Measurements from ENCODE around the gene NIN. TPM values are rescaled to one million over a fixed set of nuclear protein-coding genes. Genes with fewer than 3 reads are reported as not detected.
A peak's percentile ranks its signal among the peaks of the same experiment; 100 is the strongest.

Gene NIN
- total and polyA plus RNA-seq, 2 of the 4 experiments (the other 2 are of a cell fraction): 15.2 to 98.4 TPM

- intact Hi-C loops (cut with micrococcal nuclease): no loop called here
- peaks cover 0 to 37% of the 10 kb centered on the region in 2 experiments; a peak in 3 of 4 replicates for H3K79me1 ChIP-seq (ENCODE audit: low read depth in 1 of 2, low read length in 2 of 2)
- no peak overlapping the region for H2BK5ac ChIP-seq (ENCODE audit: low read depth, low read length, poor library complexity, severe bottlenecking)
- H3K9me1 ChIP-seq (ENCODE audit: insufficient read depth, low read length): peaks cover 27% of the 10 kb centered on the region
- no peak overlapping the region for H3K4me3 ChIP-seq (ENCODE audit: insufficient read depth, low read depth, low read length)
- no peaks in the 10 kb centered on the region for H3K9me3 ChIP-seq (ENCODE audit: control insufficient read depth, insufficient read depth, low read length)
- H2AFZ ChIP-seq (replicated peaks; ENCODE audit: low read length, poor library complexity): no peak overlapping the region
- H3K4me2 ChIP-seq (ENCODE audit: low read depth, low read length): no peak overlapping the region
- dilution Hi-C loops (cut with HindIII; ENCODE audit: low sequenced_read_pairs, unreplicated experiment): no loop called here
- H3K4me1 ChIP-seq (ENCODE audit: control insufficient read depth, insufficient read depth, low read length): peaks cover 20% of the 10 kb centered on the region
- no peak overlapping the region for H2BK15ac ChIP-seq (ENCODE audit: low read depth, low read length)
- H2BK120ac ChIP-seq (ENCODE audit: low read depth, low read length): no peak overlapping the region
- H2AK5ac ChIP-seq (ENCODE audit: low read depth, low read length): no peak overlapping the region
- H2AK9ac ChIP-seq (replicated peaks; ENCODE audit: low read depth, low read length, poor library complexity): no peak overlapping the region
- CTCF ChIA-PET: no interaction called here
- H4K20me1 ChIP-seq (ENCODE audit: insufficient read depth, low read length): no peaks in the 10 kb centered on the region
- no peak for ATAC-seq (ENCODE audit: low read depth)
- BruUV-seq (replicated peaks): TSS peak; percentile 46
- no peak overlapping the region for H3K27ac ChIP-seq (ENCODE audit: insufficient read depth, low read length)
- H3K4ac ChIP-seq (ENCODE audit: low read depth, low read length): no peak overlapping the region
- no peak overlapping the region for H3K23ac ChIP-seq (ENCODE audit: low read depth, low read length)
- H3K27me3 ChIP-seq (ENCODE audit: control insufficient read depth, insufficient read depth, low read length): no peaks in the 10 kb centered on the region
- 96% methylated on average over 4 of the region's 8 CpGs; no CpG with 5 or more reads in 1 of the 2 experiments for WGBS, 2 experiments (ENCODE audit: extremely low coverage in 2 of 2, insufficient read length in 1 of 2)
- no peak overlapping the region for H4K8ac ChIP-seq (ENCODE audit: low read depth in 2 of 2, low read length in 2 of 2)
- H4K5ac ChIP-seq (ENCODE audit: low read depth, low read length): no peak overlapping the region
- H3K9ac ChIP-seq (ENCODE audit: low read depth, low read length): no peak overlapping the region
- H4K91ac ChIP-seq (ENCODE audit: insufficient read depth, low read depth, low read length): no peak overlapping the region
- no peak overlapping the region for H3K56ac ChIP-seq (ENCODE audit: extremely low read depth, insufficient read depth, low read length)
- H2BK20ac ChIP-seq (ENCODE audit: low read depth, low read length): no peak overlapping the region
- no peak for DNase-seq
- no peak overlapping the region for H3K18ac ChIP-seq (ENCODE audit: low read depth, low read length)
- H3K14ac ChIP-seq (replicated peaks; ENCODE audit: low read depth, low read length): no peak overlapping the region
- POLR2A ChIA-PET (ENCODE audit: unreplicated experiment): no interaction called here
- TF ChIP-seq USF2 (IDR thresholded peaks at IDR 0.05; ENCODE audit: low read depth, low read length) (no peak), RAD21 (IDR thresholded peaks at IDR 0.05; ENCODE audit: low read length) (no peak), RCOR1 (IDR thresholded peaks at IDR 0.05; ENCODE audit: insufficient replicate concordance, low read length) (no peak), MAZ (IDR thresholded peaks at IDR 0.05; ENCODE audit: borderline replicate concordance, low read depth, low read length) (no peak), FOS (IDR thresholded peaks at IDR 0.05; ENCODE audit: low read depth, low read length) (no peak), MXI1 (IDR thresholded peaks at IDR 0.05; ENCODE audit: borderline replicate concordance, low read depth, low read length) (no peak), SMC3 (IDR thresholded peaks at IDR 0.05; ENCODE audit: low read depth, low read length) (no peak), CEBPB (IDR thresholded peaks at IDR 0.05; ENCODE audit: low read depth, low read length) (no peak), CHD1 (IDR thresholded peaks at IDR 0.05; ENCODE audit: low read depth, low read length) (no peak), RFX5 (IDR thresholded peaks at IDR 0.05; ENCODE audit: low read depth, low read length) (no peak), NFE2L2 (IDR thresholded peaks at IDR 0.05; ENCODE audit: low read depth, low read length) (no peak), POLR2A (IDR thresholded peaks at IDR 0.05; ENCODE audit: low read depth, low read length) (no peak), MAFK (IDR thresholded peaks at IDR 0.05; ENCODE audit: low read depth, low read length) (no peak), BHLHE40 (IDR thresholded peaks at IDR 0.05; ENCODE audit: low read depth, low read length) (no peak), ELK1 (IDR thresholded peaks at IDR 0.05; ENCODE audit: borderline replicate concordance, low read depth, low read length) (no peak), CTCF (conservative IDR thresholded peaks at IDR 0.05; ENCODE audit: low read depth, low read length) (no peak)
- H3K36me3 ChIP-seq (ENCODE audit: control insufficient read depth, insufficient read depth, low read length): peaks cover 38% of the 10 kb centered on the region
- in situ Hi-C loops (cut with MboI; ENCODE audit: low sequenced_read_pairs): no loop called here
Observed at GRCh38 chr14:50770586-50770985, 60.4 kb downstream of the NIN start.
